ENCODE results near the gene IL10RA. TPM values are rescaled to one million over a fixed set of nuclear protein-coding genes. Genes with fewer than 3 reads are reported as not detected.

Gene IL10RA
- total and polyA plus RNA-seq, 9 of the 15 experiments (the other 6 are each of a cell fraction or from before 2014, with no cell fraction given) = 0.17 to 17.3 (median 2.9) TPM

- TF ChIP-seq PRPF4 (IDR thresholded peaks at IDR 0.05; ENCODE audit: insufficient read depth, low read depth, low read length, poor library complexity, severe bottlenecking) = no peak
- peak; percentile 54; the same call in 1 of the 2 replicates for TF ChIP-seq LEF1 (IDR thresholded peaks at IDR 0.05)
- no peak for TF ChIP-seq CEBPG (CRISPR knock-in tag; IDR thresholded peaks at IDR 0.05)
- TF ChIP-seq CEBPG (tag; conservative IDR thresholded peaks at IDR 0.05 in 1 of 2, IDR thresholded peaks at IDR 0.05 in 1 of 2) = no peak
- TF ChIP-seq ZNF785 (CRISPR knock-in tag; IDR thresholded peaks at IDR 0.05) = no peak
- TF ChIP-seq CC2D1A (IDR thresholded peaks at IDR 0.05) = no peak
- TF ChIP-seq SRSF1 (IDR thresholded peaks at IDR 0.05; ENCODE audit: low read depth, low read length) = no peak
- no peak for TF ChIP-seq ZNF79 (CRISPR knock-in tag; IDR thresholded peaks at IDR 0.05; ENCODE audit: low read depth)
- TF ChIP-seq ARID3A (IDR thresholded peaks at IDR 0.05; ENCODE audit: borderline replicate concordance, low read depth, low read length) = no peak
- TF ChIP-seq ZNF445 (CRISPR knock-in tag; IDR thresholded peaks at IDR 0.05; ENCODE audit: low read depth) = no peak
- no peak for TF ChIP-seq BRD9 (IDR thresholded peaks at IDR 0.05; ENCODE audit: low read depth, partially characterized antibody)
- TF ChIP-seq MAFG (tag; conservative IDR thresholded peaks at IDR 0.05) = peak; percentile 36
- no peak for TF ChIP-seq FOXA1 (IDR thresholded peaks at IDR 0.05; ENCODE audit: borderline replicate concordance)
- no peak for TF ChIP-seq ZNF696 (CRISPR knock-in tag; conservative IDR thresholded peaks at IDR 0.05)
- no peak for TF ChIP-seq RBM22 (IDR thresholded peaks at IDR 0.05; ENCODE audit: low read depth, low read length, poor library complexity, severe bottlenecking)
- TF ChIP-seq NR2C2 (CRISPR knock-in tag; IDR thresholded peaks at IDR 0.05) = no peak
- TF ChIP-seq NR2C2 (tag; IDR thresholded peaks at IDR 0.05) = peak; percentile 41; the same call in 1 of the 2 replicates
- no peak for TF ChIP-seq CSDE1 (IDR thresholded peaks at IDR 0.05)
- TF ChIP-seq ZBTB8A (IDR thresholded peaks at IDR 0.05; ENCODE audit: partially characterized antibody) = no peak
- TF ChIP-seq POU5F1 (IDR thresholded peaks at IDR 0.05; ENCODE audit: borderline replicate concordance, low read depth, low read length, partially characterized antibody) = no peak
- no peak for TF ChIP-seq GABPB2 (CRISPR knock-in tag; conservative IDR thresholded peaks at IDR 0.05)
- peak; percentile 54; the same call in 1 of the 2 replicates for TF ChIP-seq NR2C1 (IDR thresholded peaks at IDR 0.05)
- TF ChIP-seq NR2C1 (tag; IDR thresholded peaks at IDR 0.05) = no peak
- no peak for TF ChIP-seq ZBTB5 (IDR thresholded peaks at IDR 0.05)
- TF ChIP-seq SREBF2 (CRISPR knock-in tag; IDR thresholded peaks at IDR 0.05) = no peak
- no peak for TF ChIP-seq EZH2 (IDR thresholded peaks at IDR 0.05; ENCODE audit: borderline replicate concordance, low read depth, low read length)
- TF ChIP-seq ZNF408 (CRISPR knock-in tag; IDR thresholded peaks at IDR 0.05; ENCODE audit: low read depth) = no peak
Observed at GRCh38 chr11:117959438-117960149, 26.6 kb upstream of the IL10RA start (continued).
